Measurements from ENCODE around the gene AIFM3. TPM values are rescaled to one million over a fixed set of nuclear protein-coding genes. Genes with fewer than 3 reads are reported as not detected.

Gene AIFM3
- total RNA-seq, 4 donors from 2014 or later, result 112 to 150 (median 126) TPM

- DNase-seq, result no peak
- in situ Hi-C loops (cut with MboI; ENCODE audit: low pct_ligation_motif_present in 1 of 4, low pct_unique_long_range_greater_than_20kb in 1 of 4, low sequenced_read_pairs in 3 of 4), result no loop called here
- Histone ChIP-seq H3K27me3 (peaks cover 14% of the 10 kb centered on the region), H3K27ac (no peak overlapping the region), H3K9me3 (no peaks in the 10 kb centered on the region), H3K4me3 (no peak overlapping the region), H3K36me3 (no peaks in the 10 kb centered on the region), H3K4me1 (peaks cover 2 to 4% (median 3%) of the 10 kb centered on the region in 4 donors)
- WGBS, 2 donors (ENCODE audit: low coverage in 1 of 2), result 75% methylated on average over 13 of the region's 14 CpGs; no CpG with 5 or more reads in 1 of the 2 donors
- intact Hi-C loops (cut with DNase I; ENCODE audit: low total_unique reads), result loop anchor here (10.0 kb wide), 1 partner anchor 48 kb away; no protein-coding TSS in a partner anchor
- no peak for TF ChIP-seq POLR2AphosphoS5 (IDR thresholded peaks at IDR 0.05)
- TF ChIP-seq CTCF (IDR thresholded peaks at IDR 0.05), result no peak
- TF ChIP-seq EP300 (IDR thresholded peaks at IDR 0.05; ENCODE audit: low read depth), result no peak
- no peak for TF ChIP-seq POLR2A (IDR thresholded peaks at IDR 0.05)
These were observed 60.0 kb downstream of the AIFM3 start for GRCh38 chr22:21026783-21027692.

GRCh38 chr22:21028277-21029251 lies 61.5 kb downstream of the AIFM3 start:
- Histone ChIP-seq H3K27ac (no peak overlapping the region), H3K4me1 (peaks cover 7 to 9% (median 7%) of the 10 kb centered on the region in 4 donors), H3K36me3 (no peaks in the 10 kb centered on the region), H3K4me3 (no peak overlapping the region), H3K27me3 (peaks cover 25% of the 10 kb centered on the region), H3K9me3 (no peaks in the 10 kb centered on the region)
- no peak for DNase-seq
- intact Hi-C loops (cut with DNase I; ENCODE audit: low total_unique reads) (loop anchor here (10.0 kb wide), 1 partner anchor 46 kb away; no protein-coding TSS in a partner anchor), in situ Hi-C loops (cut with MboI; ENCODE audit: low pct_ligation_motif_present in 1 of 4, low pct_unique_long_range_greater_than_20kb in 1 of 4, low sequenced_read_pairs in 3 of 4) (no loop called here)
- TF ChIP-seq CTCF (IDR thresholded peaks at IDR 0.05) (no peak), POLR2AphosphoS5 (IDR thresholded peaks at IDR 0.05) (no peak), POLR2A (IDR thresholded peaks at IDR 0.05) (no peak), EP300 (IDR thresholded peaks at IDR 0.05; ENCODE audit: low read depth) (no peak)
- WGBS, 2 donors (ENCODE audit: low coverage in 1 of 2), result 87% methylated on average over 13 of the region's 13 CpGs; no CpG with 5 or more reads in 1 of the 2 donors

GRCh38 chr22:21029486-21030025 lies 62.5 kb downstream of the AIFM3 start:
- H3K27me3 ChIP-seq, result peaks cover 25% of the 10 kb centered on the region
- WGBS, 2 donors (ENCODE audit: low coverage in 1 of 2), result 33 to 77% methylated on average over 3 to 12 of the region's 12 CpGs
- intact Hi-C loops (cut with DNase I; ENCODE audit: low total_unique reads) (loop anchor here (10.0 kb wide), 1 partner anchor 45 kb away; no protein-coding TSS in a partner anchor), in situ Hi-C loops (cut with MboI; ENCODE audit: low pct_ligation_motif_present in 1 of 4, low pct_unique_long_range_greater_than_20kb in 1 of 4, low sequenced_read_pairs in 3 of 4) (no loop called here)
- TF ChIP-seq EP300 (IDR thresholded peaks at IDR 0.05; ENCODE audit: low read depth), result no peak
- no peak for TF ChIP-seq POLR2A (IDR thresholded peaks at IDR 0.05)
- no peak for TF ChIP-seq CTCF (IDR thresholded peaks at IDR 0.05)
- no peak for TF ChIP-seq POLR2AphosphoS5 (IDR thresholded peaks at IDR 0.05)
- H3K4me1 ChIP-seq, result peaks cover 7 to 9% (median 7%) of the 10 kb centered on the region in 4 donors
- H3K36me3 ChIP-seq, result no peaks in the 10 kb centered on the region
- H3K9me3 ChIP-seq, result no peaks in the 10 kb centered on the region
- no peak for DNase-seq
- no peak overlapping the region for H3K4me3 ChIP-seq
- no peak overlapping the region for H3K27ac ChIP-seq

Measured in transverse colon (tissue), 4 donors.